Adrenal gland (tissue), 5 donors: Measurements from ENCODE around the gene UROD.

Experiments used
- CTCF ChIP-seq, 6 experiments: fragments of 450-650 bp in 4 of 6; fragments of 200-600 bp in 2 of 6; sonication (generic) in 1 of 6; IDR thresholded peaks; 1 replicate in 5 of 6; 2 replicates in 1 of 6; pipeline versions ENCODE4 v1.5.1 to v1.8.0; 2016 to 2021; ENCODE audit warnings: antibody characterized with exemption in 6 of 6, mild to moderate bottlenecking in 2 of 6, moderate library complexity in 1 of 6
- POLR2A ChIP-seq, 2 donors: fragments of 450-650 bp; IDR thresholded peaks; one replicate each; pipeline ENCODE4 v1.6.1; 2017; ENCODE audit warnings: antibody characterized with exemption in 2 of 2, mild to moderate bottlenecking in 2 of 2, moderate library complexity in 1 of 2
- donor health status: DM: no; HTN: no; CAD: no.

- TF ChIP-seq CTCF (IDR thresholded peaks at IDR 0.05) (no peak), POLR2A (IDR thresholded peaks at IDR 0.05) (no peak)
These were observed 26.2 kb upstream of the UROD start for GRCh38 chr1:44985747-44986359.
